Right lung (tissue), 5 donors: ENCODE results near the gene CALCOCO2. TPM values are rescaled to one million over a fixed set of nuclear protein-coding genes. Genes with fewer than 3 reads are reported as not detected.
"Not testable (repeated sequence)": the region's sequence is repeated elsewhere in the genome, so short reads cannot be mapped to it uniquely, and the experiment has no call there.

ENCODE experiments used
- DNase-seq, 2 donors: peaks; one replicate each; pipeline ENCODE4 v3.0.0-alpha.2; 2013
- polyA plus RNA-seq, 5 donors: library from polyadenylated mRNA; unstranded; fragments of 120-200 nt; gene quantifications; one replicate each; pipeline versions ENCODE4 v1.2.1 to v1.2.3, GENCODE V29; 2013; ENCODE audit warnings: inconsistent platforms in 1 of 5, low replicate concordance in 1 of 5; ENCODE audit not compliant: insufficient read length in 5 of 5, insufficient read depth in 1 of 5

CALCOCO2 gene
- polyA plus RNA-seq, 5 donors, result 86.0 to 124 (median 118) TPM

DNA sequence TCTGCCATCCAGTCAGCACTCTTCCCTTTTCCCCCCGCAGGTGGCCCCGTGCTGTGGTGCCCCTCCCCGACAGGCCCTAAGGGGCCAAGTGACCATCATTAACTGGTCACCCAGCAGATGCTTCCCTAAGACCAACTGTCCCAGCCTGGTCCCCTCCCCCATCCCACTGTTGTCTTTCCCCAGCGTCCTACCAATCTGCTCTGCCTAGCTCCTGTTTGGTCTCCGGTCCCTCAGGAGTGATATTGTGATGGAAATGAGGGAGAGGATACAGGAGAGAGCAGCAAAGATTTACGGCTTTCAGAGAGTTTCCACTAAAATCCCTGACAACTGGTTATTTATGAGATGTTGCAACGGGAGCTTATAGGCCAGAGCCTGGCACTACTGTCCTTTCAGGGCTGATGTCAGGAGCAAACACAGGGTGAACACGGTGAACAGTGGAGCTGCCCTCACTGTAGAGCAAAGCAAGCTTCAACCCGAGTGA is 12.4 kb upstream of the CALCOCO2 start:
- no peak for DNase-seq

DNA sequence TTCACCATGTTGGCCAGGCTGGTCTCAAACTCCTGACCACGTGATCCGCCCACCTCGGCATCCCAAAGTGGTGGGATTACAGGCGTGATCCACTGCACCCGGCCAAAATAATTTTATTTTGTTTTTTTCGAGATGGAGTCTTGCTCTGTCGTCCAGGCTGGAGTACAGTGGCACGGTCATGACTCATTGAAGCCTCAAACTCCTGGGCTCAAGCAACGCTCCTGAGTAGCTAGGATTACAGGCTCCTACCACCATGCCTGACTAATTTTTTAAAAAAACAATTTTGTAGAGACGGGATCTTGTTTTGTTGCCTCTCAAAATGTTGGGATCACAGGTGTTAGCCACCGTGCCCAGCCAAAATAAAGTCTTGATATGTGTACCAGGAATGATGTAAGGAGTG is 11.4 kb upstream of the CALCOCO2 start:
- DNase-seq, result no peak

DNA sequence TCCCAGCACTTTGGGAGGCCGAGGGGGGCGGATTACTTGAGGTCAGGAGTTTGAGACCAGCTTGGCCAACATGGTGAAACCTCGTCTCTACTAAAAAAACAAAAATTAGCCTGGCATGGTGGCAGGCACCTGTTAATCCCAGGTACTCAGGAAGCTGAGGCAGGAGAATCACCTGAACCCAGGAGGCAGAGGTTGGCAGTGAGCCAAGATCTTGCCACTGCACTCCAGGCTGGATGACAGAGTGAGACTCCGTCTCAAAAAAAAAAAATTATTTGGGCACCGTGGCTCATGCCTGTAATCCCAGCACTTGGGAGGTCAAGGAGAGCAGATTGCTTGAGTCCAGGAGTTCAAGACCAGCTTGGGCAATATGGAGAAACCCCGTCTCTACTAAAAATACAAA is 9.9 kb upstream of the CALCOCO2 start:
- not testable (repeated sequence) for DNase-seq

DNA sequence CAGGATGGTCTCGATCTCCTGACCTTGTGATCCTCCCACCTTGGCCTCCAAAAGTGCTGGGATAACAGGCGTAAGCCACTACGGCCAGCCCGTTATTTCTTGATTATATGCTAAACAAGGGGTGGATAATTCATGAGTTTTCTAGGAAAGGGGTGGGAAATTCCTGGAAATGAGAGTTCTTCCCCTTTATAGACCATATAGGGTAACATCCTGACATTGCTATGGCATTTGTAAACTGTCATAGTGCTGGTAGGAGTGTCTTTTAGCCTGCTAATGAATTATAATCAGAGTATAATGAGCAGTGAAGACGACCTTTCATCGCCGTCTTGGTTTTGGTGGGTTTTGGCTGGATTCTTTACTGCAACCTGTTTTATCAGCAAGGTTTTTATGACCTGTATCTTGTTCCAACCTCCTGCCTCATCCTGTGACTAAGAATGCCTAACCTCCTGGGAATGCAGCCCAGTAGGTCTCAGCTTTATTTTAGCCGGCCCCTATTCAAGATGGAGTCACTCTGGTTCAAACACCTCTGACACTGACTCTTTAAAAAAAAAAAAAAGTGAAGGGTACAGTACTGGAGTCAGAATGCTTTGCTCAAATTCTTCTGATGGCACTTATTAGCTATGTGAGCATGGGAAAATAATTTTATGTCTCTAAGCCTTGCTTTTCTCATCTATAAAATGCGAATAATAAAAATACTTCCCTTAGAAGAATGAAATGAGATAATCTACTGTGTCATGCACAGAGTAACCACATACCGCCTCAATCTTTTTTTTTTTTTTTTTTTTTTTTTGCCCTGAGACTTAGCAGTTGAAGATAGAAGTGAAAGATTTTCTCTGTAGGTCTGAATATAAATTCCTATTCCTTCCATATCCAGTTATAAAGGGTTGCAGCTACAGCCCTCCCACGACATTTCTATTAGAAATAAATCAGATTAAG is 5.1 kb upstream of the CALCOCO2 start:
- no peak for DNase-seq

- DNase-seq, result no peak
Observed at GRCh38 chr17:48831549-48831883, 681 bp downstream of the CALCOCO2 start.

- DNase-seq, result no peak
Observed at GRCh38 chr17:48834973-48835372, 4.1 kb downstream of the CALCOCO2 start.

DNA sequence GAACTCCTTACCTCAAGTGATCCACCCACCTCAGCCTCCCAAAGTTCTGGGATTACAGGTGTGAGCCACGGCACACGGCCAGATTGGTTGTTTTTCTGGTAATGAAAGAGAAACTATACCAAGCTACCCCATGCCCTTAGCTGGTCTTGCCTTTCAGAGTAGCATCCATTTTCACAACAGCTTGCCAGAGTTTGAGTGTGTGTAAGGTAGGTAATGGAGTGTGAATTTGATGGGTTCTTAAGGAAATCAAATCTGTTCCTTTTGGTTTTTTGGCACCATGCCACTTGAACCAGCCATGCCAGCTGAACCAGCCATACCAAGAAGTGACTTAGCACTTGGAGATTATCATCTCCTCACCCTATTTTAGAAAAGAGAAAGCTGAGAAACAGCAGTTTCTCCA is 5.1 kb downstream of the CALCOCO2 start:
- no peak for DNase-seq

- not testable (repeated sequence) for DNase-seq
Observed at GRCh38 chr17:48837458-48837857, 6.6 kb downstream of the CALCOCO2 start.

- no peak for DNase-seq
Observed at GRCh38 chr17:48840441-48840840, 9.6 kb downstream of the CALCOCO2 start.

DNA sequence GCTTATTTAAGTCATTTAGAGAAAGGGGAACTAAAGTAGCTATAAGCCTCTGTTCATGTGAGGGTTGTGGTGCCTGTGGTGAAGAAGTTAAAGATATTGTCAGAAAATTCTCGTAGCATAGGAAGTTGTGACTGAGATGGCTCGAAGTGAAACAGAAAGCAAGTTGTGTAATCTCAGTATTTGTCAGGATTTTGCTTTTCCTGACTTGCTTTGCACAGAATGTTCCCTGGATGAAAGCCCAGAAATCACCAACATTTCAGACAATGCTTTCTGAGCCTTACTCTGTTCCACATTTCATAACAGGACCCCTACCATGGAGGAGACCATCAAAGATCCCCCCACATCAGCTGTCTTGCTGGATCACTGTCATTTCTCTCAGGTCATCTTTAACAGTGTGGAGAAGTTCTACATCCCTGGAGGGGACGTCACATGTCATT is 10.6 kb downstream of the CALCOCO2 start:
- DNase-seq, result peak; percentile 64 to 72

DNA sequence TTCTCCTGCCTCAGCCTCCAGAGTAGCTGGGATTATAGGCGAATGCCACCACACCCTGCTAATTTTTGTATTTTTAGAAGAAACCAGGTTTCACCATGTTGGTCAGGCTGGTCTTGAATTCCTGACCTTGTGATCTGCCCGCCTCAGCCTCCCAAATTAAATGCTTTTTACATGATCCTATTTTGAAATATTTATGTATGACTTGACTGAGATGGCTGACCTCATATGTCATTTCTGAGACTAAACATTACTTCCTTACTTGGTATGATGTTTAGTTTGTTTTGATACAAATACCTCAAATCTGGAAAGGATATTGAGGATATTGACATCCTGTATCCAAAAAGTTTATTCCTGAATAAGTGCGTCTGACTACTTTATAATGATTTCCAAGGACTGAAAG is 11.9 kb downstream of the CALCOCO2 start:
- no peak for DNase-seq

DNA sequence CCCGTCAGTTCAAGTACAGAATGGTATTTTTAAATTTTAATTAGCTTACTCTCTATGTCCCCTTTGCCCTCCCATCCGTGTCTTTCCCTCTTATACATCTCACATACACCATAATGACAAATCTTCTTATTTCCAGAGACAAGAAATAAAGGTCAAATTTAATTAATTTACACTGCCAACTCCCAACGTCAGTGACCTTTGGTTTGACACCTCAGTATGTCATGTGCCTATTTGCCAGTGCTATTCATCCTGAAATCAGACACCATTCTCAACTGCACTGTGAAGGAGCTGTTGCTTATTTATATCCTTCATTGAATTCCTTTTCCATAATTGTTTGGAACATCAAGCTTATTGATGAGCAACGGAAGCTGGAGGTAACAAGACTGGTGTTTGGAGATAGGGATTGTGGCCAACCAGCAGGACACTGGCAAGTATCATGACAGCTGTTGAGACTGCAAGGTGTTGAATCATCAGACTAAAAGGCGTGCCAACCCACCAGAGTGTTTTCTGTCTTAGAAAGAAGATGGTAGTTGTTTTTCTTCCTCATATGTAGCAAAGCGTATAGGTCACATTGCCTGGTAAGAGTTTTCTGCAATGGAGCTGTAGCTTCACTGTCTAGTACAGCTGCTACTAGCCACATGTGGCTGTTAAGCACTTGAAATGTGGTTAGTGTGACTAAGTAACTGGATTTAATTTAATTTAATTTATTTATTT is 12.5 kb downstream of the CALCOCO2 start:
- no peak for DNase-seq

DNA sequence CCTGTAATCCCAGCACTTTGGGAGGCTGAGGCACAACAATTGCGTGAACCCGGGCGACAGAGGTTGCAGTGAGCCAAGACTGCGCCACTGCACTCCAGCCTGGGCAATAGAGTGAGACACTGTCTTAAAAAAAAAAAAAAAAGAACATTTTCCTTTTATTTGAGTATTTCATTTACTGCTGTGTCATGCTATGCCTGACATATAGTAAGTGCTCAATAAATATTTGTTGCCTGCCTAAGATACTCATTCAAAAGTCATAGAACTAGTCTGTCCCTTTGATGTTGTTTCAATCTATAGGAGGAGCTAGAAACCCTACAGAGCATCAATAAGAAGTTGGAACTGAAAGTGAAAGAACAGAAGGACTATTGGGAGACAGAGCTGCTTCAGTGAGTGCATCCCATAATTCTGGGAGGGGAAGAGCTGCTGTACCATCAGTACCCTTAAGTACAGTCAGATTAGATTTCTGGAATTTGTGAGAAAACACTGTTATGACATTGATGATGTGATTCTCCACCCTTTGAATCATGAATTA is 20.0 kb downstream of the CALCOCO2 start:
- no peak for DNase-seq

DNA sequence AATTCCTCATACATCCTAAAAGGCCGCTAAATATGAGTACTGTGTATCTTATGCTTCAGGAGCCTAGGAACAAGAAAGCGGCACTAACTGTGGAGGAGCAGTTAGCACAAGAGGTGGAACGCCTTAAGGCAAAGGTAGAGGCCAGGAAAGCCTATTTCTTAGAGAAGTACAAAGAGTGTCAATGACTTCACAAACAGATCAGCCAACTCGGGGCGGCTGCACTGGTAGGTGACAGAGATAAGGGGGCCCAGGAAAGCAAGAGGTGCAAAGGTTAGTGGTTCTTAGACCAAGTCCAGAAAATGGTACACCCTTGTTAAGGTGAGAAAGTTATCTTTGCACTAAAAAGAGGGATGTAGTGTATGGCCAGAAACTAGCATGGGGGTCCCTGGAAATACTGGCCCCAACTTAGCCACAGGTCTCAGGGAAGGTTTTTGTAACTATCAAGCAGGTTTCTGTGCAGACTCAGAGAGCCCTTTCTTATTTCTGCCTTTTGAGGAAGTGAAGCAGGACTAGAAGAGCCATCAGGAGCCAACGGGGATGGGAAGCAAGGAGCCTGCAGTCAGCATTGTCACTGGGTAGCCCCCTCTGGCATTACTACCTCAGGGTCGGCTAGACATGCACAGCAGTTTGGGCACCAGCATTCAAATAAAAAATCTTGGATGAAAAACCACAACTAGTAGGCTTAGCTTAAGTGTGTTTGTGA is 24.1 kb downstream of the CALCOCO2 start:
- no peak for DNase-seq

GRCh38 chr17:48856122-48856821 is 25.4 kb downstream of the CALCOCO2 start:
- DNase-seq, result no peak

DNA sequence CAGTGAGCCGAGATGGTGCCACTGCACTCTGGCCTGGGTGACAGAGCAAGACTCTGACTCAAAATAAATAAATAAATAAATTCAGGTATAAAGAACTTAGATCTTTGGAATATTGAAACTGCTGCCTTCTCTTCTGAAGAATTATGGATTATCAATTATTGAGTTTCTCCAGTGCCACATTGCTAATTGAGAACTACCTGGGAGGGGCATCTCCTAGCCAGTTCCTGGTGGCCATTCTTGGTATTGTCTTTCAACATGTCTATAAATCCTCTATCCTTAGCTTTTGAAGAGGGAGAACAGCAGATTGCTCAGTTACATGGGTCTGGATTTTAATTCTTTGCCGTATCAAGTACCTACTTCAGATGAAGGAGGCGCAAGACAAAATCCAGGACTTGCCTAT is 29.2 kb downstream of the CALCOCO2 start:
- DNase-seq, result no peak

DNA sequence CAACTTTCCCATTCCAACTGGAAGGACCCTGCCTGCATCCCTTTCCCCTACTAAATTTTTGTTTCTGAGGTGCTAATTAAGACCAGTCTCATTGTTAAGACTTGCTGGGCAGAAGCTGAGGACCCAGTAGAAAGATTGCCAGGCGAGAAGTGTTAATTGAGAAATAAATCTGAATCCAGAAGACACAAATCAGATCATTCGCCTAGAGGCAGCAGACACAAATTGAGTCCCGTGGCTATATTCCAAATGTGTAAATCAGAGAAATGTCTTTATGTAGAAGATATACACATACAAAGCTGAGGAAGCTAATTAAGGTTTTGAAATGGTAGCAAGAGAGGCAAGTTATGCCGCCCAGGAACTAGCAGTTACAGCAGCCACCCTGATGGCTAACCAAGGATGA is 29.6 kb downstream of the CALCOCO2 start:
- no peak for DNase-seq

- no peak for DNase-seq
Observed at GRCh38 chr17:48868916-48869500, 38.2 kb downstream of the CALCOCO2 start.

DNA sequence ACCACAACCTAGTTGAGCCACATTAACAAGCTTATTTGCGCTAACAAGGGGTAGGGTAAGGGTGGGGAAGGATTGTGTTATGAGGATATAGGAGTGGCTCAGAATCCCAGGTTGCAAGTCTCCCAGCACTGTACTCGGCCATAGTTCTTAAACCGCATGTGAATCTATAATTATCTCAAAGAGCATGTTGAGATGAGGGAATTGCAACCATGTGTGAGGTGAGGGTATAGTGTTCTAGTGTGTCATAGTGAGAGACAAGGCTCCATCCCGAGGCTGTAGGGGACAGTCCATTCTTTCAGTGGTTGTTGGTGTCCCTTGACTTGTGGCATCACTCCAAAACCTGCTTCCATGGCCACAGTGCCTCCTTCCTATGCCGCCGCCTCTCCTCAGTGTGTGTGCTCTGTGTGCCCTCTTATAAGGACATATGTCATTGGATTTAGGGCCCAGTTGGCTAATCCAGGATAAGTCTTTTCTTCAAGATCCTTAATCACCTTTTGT is 39.0 kb downstream of the CALCOCO2 start:
- DNase-seq, result no peak

DNA sequence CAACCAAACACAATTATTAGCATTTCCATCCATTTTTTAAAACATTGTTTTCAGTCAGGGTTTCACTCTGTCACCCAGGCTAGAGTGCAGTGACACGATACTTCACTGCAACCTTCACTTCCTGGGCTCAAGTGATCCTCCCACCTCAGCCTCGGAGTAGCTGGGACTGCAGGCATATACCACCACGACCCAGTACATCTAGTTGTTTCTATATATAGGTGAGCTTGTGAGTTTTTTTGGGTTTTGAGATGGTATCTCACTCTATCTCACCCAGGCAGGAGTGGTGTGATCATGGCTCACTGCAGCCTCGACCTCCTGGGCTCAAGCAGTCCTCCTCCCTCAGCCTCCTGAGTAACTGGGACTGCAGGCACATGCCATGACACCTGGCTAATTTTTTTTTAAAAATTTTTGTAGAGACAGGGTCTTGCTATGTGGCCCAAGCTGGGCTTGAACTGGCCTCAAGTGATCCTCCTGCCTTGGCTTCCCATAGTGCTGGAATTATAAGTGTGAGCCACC is 40.3 kb downstream of the CALCOCO2 start:
- DNase-seq, result no peak
